Fibroblast of skin of right biceps (primary cell): Measurements from ENCODE around the gene MAP2K5.

Experiments
- DNase-seq: peaks from one replicate; pipeline ENCODE4 v3.0.0-alpha.2; 2013

The MAP2K5 gene

GRCh38 chr15:67788986-67789385, 246.5 kb downstream of the MAP2K5 start:
- DNase-seq, result no peak

GRCh38 chr15:67790610-67791319, 248.3 kb downstream of the MAP2K5 start:
- no peak for DNase-seq

GRCh38 chr15:67792250-67792942, 249.9 kb downstream of the MAP2K5 start:
- DNase-seq, result peak; percentile 41

- no peak for DNase-seq
These were observed 252.5 kb downstream of the MAP2K5 start for GRCh38 chr15:67794832-67795574.

- no peak for DNase-seq
These were observed 254.0 kb downstream of the MAP2K5 start for GRCh38 chr15:67796196-67797127.

GRCh38 chr15:67799801-67800205, 257.3 kb downstream of the MAP2K5 start:
- DNase-seq, result no peak

- no peak for DNase-seq
These were observed 258.6 kb downstream of the MAP2K5 start for GRCh38 chr15:67801142-67801541.

- no peak for DNase-seq
These were observed 259.7 kb downstream of the MAP2K5 start for GRCh38 chr15:67801926-67802914.

- DNase-seq, result no peak
These were observed 260.8 kb downstream of the MAP2K5 start for GRCh38 chr15:67803299-67803698.

GRCh38 chr15:67803996-67804843, 261.7 kb downstream of the MAP2K5 start:
- no peak for DNase-seq

GRCh38 chr15:67805008-67805665, 262.6 kb downstream of the MAP2K5 start:
- no peak for DNase-seq

GRCh38 chr15:67805666-67806516, 263.4 kb downstream of the MAP2K5 start:
- no peak for DNase-seq

- DNase-seq, result no peak
These were observed 264.0 kb downstream of the MAP2K5 start for GRCh38 chr15:67806536-67806935.

- no peak for DNase-seq
These were observed 264.6 kb downstream of the MAP2K5 start for GRCh38 chr15:67807141-67807540.

- no peak for DNase-seq
These were observed 265.3 kb downstream of the MAP2K5 start for GRCh38 chr15:67807836-67808235.

GRCh38 chr15:67808821-67809220, 266.3 kb downstream of the MAP2K5 start:
- DNase-seq, result no peak

GRCh38 chr15:67809441-67809840, 266.9 kb downstream of the MAP2K5 start:
- no peak for DNase-seq

- DNase-seq, result no peak
These were observed 267.4 kb downstream of the MAP2K5 start for GRCh38 chr15:67809866-67810265.

- DNase-seq, result no peak
These were observed 269.7 kb downstream of the MAP2K5 start for GRCh38 chr15:67812241-67812644.
